HG02973 (cell line): ENCODE data around the gene ABLIM1.

ENCODE experiments used
- ATAC-seq: cut with Tn5 transposase; IDR thresholded peaks from one replicate; pipeline ENCODE4 v1.9.1; 2021; ENCODE audit warnings: moderate library complexity; ENCODE audit not compliant: unreplicated experiment

ABLIM1 gene

DNA sequence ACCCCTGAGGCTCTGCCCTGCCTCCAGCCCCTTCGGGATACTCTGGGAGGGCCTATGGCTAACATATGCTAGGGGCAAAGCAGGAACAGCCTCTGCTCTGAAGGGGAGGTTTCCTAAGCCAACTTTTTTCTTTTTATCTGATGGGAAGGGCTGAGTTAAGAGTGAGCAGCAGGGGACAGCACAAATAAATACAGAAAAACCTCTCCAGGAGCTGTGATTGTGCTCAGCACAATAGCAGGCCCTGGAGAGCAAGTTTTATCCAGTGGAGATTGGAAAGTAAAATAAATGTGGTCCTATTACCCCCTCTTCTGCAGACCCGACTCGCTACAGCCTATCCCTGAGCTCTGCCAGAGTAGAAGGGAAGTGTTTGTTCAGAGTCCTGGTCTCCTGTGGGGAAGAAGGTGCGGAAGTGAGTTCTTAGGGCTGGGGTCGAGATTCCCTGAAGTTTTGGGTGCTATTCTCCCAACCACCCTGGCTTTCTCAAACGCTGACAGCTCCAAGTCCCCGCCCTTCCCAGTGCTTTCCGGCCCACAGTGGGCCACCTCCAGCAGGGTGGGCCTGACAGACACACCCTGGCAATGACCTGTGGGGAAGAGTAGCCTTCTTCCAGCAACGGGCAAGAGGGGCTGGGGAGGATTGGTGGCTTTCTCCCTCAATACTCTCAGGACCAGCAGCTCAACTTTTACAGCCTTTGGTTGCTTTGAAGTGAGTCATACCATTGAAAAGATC, 230.8 kb downstream of the ABLIM1 start:
- ATAC-seq: no peak

DNA sequence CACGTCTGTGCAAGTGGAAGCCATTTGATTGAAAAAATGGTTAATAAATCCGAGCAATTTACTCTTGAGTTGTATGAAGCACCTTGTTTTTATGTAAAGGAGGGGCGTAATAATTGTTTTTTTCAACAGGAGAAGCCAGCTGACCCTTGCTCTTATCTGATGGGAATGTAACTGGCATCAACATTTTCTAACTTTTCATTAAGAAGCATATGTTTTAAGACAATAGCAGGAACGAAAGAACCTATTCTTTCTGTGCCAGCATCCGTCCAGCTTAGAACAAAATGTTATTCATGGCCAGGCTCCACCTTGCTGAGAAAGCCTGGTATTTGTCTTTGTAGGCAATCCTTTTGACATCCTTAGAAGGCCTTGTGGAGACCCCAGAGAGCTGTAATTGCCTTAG, 231.6 kb downstream of the ABLIM1 start:
- no peak for ATAC-seq

DNA sequence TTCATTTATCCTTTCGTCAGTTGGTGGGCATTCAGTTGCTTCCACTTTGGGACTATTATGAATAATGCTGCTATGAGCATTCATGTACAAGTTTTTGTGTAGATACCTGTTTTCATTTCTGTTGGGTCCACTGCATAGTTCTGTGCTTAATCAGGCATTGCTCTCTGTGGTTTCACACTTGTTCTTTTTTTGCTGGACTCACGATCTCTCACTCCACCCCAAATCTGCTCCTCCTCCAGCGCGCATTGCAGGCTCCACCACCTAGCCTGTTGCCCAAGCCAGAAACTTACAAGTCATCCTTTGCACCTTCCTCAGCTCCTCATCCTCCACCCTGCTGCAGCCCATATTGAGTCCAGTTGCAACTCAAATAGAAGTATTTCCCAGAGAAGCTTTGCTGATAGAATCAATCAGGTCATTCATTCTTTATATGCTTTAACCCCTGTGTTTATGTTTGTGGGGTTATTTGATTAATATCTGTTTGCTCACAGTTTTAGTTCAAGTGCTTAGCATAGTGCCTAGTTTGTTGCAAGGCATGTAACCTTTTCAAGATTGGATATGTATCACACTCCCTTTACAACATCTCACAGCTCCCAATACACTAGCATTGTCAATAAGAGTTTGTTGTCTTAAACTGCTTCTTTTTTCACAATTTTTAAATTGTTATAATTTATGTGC, 237.1 kb downstream of the ABLIM1 start:
- no peak for ATAC-seq

DNA sequence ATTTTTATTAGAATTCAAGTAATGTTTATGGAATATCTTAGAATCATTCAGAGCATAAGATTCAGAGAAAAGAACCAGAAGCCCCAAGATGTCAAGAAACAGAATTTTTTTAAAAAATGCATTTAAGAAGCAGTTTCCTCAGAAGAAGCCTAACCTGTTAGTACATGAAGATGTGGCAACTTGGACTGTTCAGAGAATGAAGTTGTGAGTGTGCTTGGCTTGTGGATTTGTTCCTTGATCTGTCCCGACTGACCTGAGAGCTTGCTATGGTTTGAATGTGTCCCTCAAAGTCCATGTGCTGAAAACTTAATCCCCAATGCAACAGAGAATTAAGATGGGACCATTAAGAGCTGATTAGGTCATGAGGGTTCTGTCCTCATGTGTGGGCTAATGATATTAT, 240.0 kb downstream of the ABLIM1 start:
- ATAC-seq: no peak

DNA sequence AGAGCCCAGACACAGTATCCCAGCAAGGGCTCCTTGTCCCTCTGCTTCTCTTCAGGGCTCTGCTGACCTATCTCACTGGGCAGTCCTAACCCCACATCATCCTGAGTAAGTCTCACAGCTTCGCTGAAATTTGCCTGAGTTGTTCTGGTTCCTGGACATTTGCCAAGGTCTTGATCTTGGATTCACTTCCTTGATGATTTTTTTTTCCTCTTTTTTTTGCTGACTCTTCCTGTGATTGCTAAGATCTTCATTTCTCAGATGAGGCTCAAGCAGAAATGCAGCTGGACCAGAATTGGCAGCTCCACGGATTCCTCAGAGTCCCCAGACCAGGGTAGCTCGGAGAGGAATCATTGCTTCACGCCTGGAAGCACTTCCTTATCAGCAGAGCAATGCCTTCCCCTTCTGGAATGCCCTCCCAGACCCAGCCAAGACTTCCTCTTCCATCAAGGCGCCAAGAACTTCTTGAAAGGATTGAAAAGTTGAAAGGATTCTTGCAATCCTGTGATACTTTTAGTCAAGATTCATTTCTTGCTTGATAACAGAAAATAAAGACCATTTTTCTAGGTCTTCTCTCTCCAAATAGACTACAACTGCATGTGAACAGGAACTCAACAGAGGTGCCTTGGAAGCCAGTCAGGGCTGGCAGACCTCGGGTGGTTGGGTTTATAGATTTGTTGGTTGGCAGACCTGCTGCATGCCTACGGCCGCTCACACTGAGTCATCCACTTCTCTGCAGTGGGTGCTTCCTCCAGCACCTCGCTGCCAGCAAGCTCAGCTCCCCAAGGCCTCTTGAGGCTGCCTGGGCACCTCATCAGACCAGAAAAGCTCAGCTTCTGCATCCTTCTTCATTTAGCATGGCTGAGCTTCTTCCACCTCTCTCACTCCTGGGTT, 244.9 kb downstream of the ABLIM1 start:
- no peak for ATAC-seq

DNA sequence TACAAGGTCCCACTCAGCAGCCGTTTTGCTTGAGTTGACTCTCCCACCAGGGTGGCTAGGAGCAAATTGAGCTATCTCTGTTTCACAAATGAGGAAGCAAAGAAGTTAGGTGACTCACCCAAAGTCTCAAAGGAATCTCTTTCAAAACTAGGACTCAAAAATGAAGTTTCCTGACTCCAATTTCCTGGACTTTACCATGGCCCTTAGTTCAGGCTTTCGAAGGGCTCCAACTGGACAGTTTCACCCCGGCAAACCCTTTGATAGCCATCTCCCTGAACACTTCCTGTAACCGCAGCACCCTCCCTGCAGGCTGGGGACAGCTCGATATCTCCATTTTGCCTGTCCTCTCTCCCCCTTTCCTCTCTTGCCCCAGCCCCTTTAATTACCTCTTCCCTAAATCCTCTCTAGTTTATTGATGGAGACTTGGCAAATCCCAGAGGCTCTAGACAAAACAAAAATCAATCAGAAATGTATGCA, 249.1 kb downstream of the ABLIM1 start:
- no peak for ATAC-seq

DNA sequence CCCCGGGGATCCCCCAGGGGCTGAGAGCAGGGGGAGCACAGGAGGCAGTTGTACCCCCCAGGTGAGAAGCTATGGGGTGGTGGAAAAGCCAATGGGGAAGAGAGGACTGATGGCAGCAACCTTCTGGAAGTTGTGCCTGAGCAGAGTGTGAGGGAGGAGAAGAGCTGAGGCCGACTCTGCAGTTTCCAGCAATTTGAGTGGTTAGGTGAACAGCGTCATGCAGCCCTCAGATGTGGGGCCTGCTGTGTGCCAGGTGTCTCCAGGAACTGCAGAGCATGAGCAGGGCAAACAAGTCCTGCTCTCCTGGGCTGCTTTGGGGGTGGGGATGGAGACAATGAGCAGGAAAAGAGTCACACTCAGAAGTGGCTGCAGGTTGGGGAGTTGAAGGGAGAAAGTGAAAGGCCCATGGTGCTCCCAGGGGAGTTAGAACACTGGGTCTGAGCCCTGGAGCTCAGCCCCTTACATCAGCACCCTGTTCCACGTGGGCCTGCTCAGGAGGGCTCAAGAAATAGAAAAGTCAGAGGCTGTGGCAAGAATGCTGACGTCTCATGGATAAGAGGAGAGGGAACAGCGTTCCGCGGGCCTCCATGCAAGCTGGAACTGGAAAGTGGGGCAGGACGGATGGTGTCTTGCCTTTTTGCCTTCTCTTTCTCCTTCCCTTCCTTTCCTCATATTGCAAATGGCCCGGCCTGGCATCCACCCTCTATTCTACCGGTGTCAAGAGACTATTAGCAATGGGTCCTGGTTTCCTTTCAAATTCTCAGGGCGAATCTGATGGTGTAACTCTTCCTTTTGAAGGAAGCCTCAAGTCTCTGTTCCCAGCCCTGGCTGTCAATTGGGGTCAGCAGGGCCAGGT, 249.7 kb downstream of the ABLIM1 start:
- ATAC-seq: no peak

DNA sequence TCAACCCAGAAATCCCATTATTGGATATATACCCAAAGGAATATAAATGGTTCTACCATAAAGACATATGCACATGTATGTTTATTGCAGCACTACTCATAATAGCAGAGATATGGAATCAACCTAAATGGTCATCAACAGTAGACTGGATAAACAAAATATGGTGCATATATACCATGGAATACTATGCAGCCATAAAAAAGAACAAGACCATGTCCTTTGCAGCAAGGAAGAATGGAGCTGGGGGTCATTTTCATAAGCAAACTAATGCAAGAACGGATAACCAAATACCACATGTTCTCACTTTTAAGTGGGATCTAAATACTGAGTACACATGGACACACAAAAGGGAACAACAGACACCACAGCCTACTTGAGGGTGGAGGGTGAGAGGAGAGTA, 251.6 kb downstream of the ABLIM1 start:
- ATAC-seq: no peak

DNA sequence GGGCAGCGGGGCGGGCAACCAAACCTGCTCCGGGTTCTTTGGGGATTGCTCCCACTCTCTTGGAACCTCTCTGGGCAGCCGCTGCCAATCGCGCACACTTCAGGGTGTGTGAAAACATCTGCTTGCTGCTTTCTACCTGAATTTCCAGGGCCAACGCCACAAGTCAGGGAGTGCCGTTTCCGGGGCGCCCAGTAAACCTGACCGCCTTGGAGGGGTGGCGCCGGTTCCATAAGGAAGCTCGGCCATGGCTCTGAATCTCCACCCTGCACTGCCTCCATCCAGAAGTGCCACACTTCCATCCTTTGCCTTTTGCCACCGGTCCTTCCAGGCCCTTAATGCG, 253.1 kb downstream of the ABLIM1 start:
- ATAC-seq: no peak

DNA sequence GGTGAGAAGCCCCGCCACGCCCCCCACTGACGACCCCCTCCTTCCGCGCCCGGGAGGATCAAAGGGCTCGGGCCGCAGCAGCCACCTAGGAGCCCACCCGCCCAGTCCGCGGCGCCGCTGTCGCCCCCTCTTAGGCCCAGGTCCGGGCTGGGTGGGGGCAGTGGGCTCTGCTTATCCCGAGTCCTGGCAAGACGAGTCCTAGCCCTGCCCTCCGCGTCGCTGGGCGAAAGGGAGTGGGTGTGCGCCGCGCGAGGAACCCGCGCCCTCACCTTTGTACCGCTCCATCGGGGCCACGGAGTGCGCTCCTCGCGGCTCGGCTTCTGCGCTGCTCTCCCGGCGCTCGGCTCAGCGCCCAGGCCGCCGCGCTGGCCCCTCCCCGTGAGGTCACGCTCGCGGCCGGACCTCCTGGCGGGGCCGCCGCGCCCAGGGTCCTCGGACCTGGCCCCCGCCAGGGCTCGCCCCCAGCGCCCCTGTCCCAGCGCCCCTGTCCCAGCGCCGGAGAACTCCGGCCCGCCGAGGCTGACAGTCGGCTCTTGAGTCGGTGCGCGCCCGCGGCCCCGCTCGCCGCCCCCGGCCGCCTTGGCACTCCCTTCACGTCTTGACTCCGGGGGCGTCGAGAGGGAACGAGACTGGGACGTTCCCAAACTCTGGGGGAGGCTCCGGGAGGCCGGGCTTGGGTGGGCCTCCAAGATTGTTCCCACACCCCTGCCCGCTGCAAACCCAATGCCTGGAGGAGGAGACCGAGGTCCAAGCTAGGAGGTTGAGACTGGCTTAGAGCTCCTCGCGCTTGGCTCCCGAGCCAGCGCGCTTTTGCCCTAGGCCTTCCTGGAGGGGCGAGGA, 253.7 kb downstream of the ABLIM1 start, which contains the start of gene AFAP1L2:
AFAP1L2 (minus strand) TSS at position 332 of the 840 bp plus-strand sequence; CDS start at position 285, 47 bp downstream.
- no peak for ATAC-seq

DNA sequence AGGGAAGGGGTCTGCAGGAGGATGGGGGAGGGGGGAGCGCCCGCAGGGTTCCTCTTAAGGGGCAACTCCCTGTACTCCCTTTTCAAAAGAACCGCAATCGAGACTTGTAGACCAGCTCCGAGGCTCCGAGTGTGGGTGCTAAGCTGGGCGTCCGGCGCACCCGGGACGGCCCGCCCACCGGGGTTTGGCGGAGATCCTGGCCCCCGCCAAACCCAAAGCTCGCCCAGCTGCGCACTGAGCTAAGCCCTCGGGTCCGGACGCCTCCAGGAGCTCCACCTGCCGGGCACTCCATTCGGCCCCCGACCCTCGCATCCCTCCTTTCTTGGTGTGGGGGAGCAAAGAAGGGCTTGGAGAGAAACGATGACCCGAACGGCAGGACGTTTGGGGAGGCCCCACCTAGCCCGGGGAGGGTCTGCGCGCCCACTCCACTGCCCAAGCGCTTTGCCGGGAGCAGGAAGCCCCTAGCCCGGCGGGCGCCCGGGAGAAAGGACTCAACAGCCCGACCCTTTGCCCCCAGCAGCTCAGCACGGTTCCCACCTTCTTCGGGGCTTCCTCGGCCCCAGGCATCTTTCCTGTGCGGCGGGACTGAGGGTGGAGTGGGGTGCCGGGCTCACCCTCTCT, 254.4 kb downstream of the ABLIM1 start:
- no peak for ATAC-seq

DNA sequence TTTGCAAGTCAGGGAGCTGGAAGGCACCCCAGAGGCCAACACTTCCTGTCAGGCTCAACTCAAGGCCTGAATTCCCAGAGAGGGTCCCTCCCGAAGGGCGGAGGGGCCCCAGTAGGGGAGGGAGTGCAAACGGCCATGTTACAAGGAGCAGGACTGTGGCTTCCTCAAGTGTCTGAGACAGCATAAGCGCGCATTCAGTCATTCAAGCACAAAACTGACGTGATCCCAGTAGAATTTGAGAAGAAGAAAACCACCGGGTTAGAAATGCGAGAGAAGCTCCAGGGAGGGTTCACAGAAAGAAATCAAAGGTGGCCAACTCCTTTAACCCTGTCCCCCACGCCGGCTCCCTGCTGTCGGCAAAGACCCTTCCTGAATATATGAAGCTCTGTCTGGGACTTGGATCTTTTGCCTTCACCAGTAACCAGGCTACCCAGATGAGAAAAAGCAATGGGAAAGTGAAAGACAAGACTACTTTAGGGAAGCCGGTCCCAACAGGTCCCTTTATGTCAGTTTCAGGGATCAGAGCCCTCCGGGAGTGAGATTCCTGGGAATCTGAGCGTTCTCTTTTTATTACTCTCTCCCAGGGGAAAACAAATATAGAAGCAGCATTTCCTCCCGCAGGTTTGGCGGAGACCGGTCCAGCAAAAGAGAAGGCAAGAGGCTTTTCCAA, 255.1 kb downstream of the ABLIM1 start:
- ATAC-seq: no peak

DNA sequence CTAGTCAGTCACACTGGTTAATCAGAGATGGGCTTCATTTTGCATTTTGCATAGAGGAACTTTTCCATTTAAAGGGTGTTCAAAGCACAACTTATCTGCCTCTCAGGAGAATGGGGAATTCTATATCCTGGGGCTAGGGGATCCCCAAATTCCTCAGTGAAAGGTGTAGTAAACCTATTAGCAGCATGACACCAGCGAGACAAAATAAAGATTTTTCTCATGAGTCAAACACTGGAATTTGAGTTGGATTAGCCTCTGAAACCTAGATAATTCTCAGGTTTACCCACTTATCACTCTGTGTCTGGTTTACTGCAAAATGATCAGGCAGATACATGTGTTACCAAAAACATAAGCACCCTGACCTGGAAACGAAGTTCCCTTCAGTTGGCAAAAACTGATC, 255.8 kb downstream of the ABLIM1 start:
- no peak for ATAC-seq

DNA sequence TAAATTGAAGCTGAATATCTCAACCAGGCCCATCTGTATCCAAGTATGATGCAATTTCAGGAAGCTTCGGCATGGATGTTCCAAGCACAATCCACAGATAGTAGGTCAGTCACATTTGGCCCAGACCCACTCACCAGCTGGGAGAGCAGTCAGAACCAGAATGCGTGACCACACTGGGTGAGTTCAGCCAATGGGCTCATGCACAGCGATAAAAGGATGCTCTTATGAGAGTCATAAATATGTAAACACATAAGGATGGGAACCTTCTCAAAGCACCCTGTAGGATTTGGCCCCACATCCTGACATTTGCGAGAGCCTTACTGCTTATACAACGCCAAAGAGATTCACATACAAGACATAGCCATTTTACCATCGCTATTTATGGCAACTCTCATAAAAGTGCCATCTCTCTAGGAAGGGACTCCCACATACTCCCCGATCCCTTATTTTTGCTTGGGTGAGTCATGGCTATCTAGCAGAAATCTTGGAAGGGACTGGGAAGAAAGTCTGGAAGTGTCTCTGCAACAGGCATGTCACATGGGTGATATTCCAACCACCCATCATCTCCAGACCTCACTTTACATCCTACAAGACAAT, 256.8 kb downstream of the ABLIM1 start:
- no peak for ATAC-seq

DNA sequence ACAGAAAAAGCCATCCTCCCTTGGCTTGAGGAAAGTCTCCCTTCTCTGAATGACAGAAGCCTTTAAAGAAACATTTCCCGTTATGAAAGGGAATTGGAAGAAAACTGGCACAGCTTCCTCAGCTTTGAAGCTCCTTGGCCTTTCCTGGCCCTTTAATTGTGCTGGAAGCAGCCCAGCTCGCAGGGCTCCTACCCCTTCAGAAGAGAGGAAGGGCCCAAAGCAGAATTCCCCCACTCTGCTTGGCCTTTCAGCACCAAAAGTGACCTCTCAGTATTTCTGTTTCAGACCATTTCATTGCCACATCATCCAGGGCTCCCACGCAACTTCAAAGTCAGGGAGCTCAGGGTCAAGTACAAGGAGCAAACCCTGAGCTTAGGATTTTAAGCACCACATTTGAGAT, 258.0 kb downstream of the ABLIM1 start:
- no peak for ATAC-seq

DNA sequence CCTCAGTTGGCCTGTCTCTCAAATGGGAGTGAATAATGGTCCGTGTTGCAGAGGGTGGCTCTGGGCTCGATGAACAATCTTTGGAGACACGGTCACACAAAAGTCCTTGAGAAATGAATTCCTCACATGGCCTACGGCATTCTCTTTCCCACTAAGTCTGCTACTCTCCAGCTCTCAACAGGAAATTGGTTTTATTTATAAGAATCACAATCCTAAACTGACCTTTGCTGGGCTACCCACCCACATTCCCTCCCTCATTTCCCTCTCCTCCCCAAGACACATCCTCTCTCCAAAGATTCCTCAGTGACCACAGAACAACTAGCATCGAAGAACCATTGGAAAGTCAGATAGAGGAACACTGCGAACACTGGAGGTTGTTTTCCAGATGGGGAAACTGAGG, 258.5 kb downstream of the ABLIM1 start:
- ATAC-seq: no peak

DNA sequence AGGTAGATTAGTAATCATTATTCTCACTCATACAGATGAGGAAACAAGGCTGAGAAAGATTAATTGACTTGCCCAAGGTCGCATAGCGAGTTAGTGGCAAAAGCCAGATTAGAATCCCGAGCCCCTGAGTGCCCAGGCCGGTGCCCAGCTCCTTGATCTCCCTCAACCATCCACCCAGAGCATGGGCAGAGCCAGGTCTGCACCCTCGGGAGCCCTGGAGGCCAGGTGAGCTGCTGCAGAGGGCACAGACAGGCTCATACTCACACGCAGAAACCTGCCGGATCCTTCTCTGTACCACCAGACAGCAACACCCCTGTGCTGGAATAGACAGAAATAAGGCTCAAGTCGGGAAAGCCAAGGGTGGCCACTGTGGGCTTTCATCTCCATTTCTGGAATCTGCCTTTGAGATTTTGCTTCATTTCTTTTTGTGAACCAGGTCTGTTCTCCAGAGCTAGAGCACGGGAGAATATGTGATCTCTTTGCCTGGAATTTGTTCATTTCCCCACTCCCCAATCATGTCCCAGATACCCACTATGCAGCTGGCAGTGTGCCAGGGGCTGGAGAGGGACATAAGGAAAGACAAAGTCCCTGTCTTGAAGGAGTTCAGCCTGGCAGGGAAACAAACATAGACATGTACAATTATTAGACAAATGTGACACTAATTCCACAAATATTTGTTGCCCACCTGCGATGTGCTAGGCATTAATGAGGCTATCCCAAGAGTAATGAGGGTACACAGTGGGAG, 259.3 kb downstream of the ABLIM1 start:
- no peak for ATAC-seq
